ENCODE data around the gene PAFAH1B1. TPM values are rescaled to one million over a fixed set of nuclear protein-coding genes. Genes with fewer than 3 reads are reported as not detected.
"Not testable (repeated sequence)": the region's sequence is repeated elsewhere in the genome, so short reads cannot be mapped to it uniquely, and the experiment has no call there.

Gene PAFAH1B1
- total and polyA plus RNA-seq, 2 donors (not counting 1 experiment from before 2014, with no cell fraction given), result 41.4 to 170 TPM

- H3K4me3 Mint-ChIP-seq, result no peak overlapping the region
- 98% methylated on average over 40 of the region's 40 CpGs for WGBS (ENCODE audit: insufficient coverage)
- Histone ChIP-seq H3K79me2 (ENCODE audit: control insufficient read depth, insufficient read depth, low read length) (no peaks in the 10 kb centered on the region), H3K4me3 (ENCODE audit: control extremely low read depth in 1 of 5, extremely low read depth in 1 of 5, insufficient read depth in 1 of 5, low read depth in 2 of 5, low read length in 4 of 5) (no peak overlapping the region), H3K4me1 (ENCODE audit: control insufficient read depth in 2 of 2, insufficient read depth in 2 of 2, low read length in 2 of 2) (peaks cover 0 to 5% of the 10 kb centered on the region in 2 donors), H3K36me3 (replicated peaks in 1 of 2; ENCODE audit: control extremely low read depth in 1 of 2, control insufficient read depth in 1 of 2, extremely low read depth in 1 of 2, insufficient read depth in 2 of 2, low read length in 1 of 2) (peaks cover 0 to 60% of the 10 kb centered on the region in 2 experiments), H3K27me3 (replicated peaks in 1 of 4; ENCODE audit: control extremely low read depth in 1 of 4, control insufficient read depth in 3 of 4, insufficient read depth in 4 of 4, low read length in 3 of 4) (no peaks in the 10 kb centered on the region), H2AFZ (ENCODE audit: insufficient read depth, low read depth, low read length, poor library complexity, severe bottlenecking) (no peak overlapping the region), H3K27ac (ENCODE audit: low read length in 2 of 2) (no peak overlapping the region), H3K9me3 (ENCODE audit: control extremely low read depth in 1 of 3, control insufficient read depth in 2 of 3, insufficient read depth in 1 of 3, low read length in 2 of 3) (no peaks in the 10 kb centered on the region), H3K9ac (ENCODE audit: low read length) (no peak overlapping the region), H3K4me2 (replicated peaks; ENCODE audit: low read depth, low read length, poor library complexity, severe bottlenecking) (no peak overlapping the region), H4K20me1 (ENCODE audit: control insufficient read depth, insufficient read depth, low read length, poor library complexity, severe bottlenecking) (no peaks in the 10 kb centered on the region)
- no peaks in the 10 kb centered on the region for H3K27me3 Mint-ChIP-seq
- no peaks in the 10 kb centered on the region for H3K9me3 Mint-ChIP-seq (ENCODE audit: insufficient read depth)
- no peak overlapping the region for H3K27ac Mint-ChIP-seq
- ATAC-seq (ENCODE audit: low read depth) (no peak), DNase-seq (no peak)
- no peaks in the 10 kb centered on the region for H3K4me1 Mint-ChIP-seq
- intact Hi-C loops (cut with micrococcal nuclease), result no loop called here
- TF ChIP-seq EZH2 (IDR thresholded peaks at IDR 0.05; ENCODE audit: borderline replicate concordance, insufficient read depth, low read depth, low read length, poor library complexity, severe bottlenecking) (no peak), CTCF (IDR thresholded peaks at IDR 0.05) (no peak)
- ChIA-PET CTCF (interaction anchor here (0.8 kb wide), 1 partner anchor 11 kb away, joined by 3 read pairs; no protein-coding TSS in a partner anchor), POLR2A (interaction anchor here (0.7 kb wide), 1 partner anchor 11 kb away, joined by 4 read pairs; no protein-coding TSS in a partner anchor)
These were observed 104.2 kb downstream of the PAFAH1B1 start for GRCh38 chr17:2697611-2698162.

GRCh38 chr17:2699216-2699805, 105.9 kb downstream of the PAFAH1B1 start:
- H3K27me3 Mint-ChIP-seq; H3K27ac ChIP-seq (ENCODE audit: low read length in 2 of 2); H3K4me3 ChIP-seq (ENCODE audit: control extremely low read depth in 1 of 5, extremely low read depth in 1 of 5, insufficient read depth in 1 of 5, low read depth in 2 of 5, low read length in 4 of 5); H3K79me2 ChIP-seq (ENCODE audit: control insufficient read depth, insufficient read depth, low read length); DNase-seq; H3K9ac ChIP-seq (ENCODE audit: low read length); H4K20me1 ChIP-seq (ENCODE audit: control insufficient read depth, insufficient read depth, low read length, poor library complexity, severe bottlenecking); H3K27ac Mint-ChIP-seq; H2AFZ ChIP-seq (ENCODE audit: insufficient read depth, low read depth, low read length, poor library complexity, severe bottlenecking); H3K4me1 ChIP-seq (ENCODE audit: control insufficient read depth in 2 of 2, insufficient read depth in 2 of 2, low read length in 2 of 2); H3K4me3 Mint-ChIP-seq; CTCF ChIA-PET; H3K4me2 ChIP-seq (replicated peaks; ENCODE audit: low read depth, low read length, poor library complexity, severe bottlenecking); H3K27me3 ChIP-seq (replicated peaks in 1 of 4; ENCODE audit: control extremely low read depth in 1 of 4, control insufficient read depth in 3 of 4, insufficient read depth in 4 of 4, low read length in 3 of 4); H3K9me3 Mint-ChIP-seq (ENCODE audit: insufficient read depth); H3K9me3 ChIP-seq (ENCODE audit: control extremely low read depth in 1 of 3, control insufficient read depth in 2 of 3, insufficient read depth in 1 of 3, low read length in 2 of 3); ATAC-seq (ENCODE audit: low read depth); H3K4me1 Mint-ChIP-seq; intact Hi-C loops (cut with micrococcal nuclease): not testable (repeated sequence)
- WGBS (ENCODE audit: insufficient coverage), result 92% methylated on average over 13 of the region's 18 CpGs
- H3K36me3 ChIP-seq (replicated peaks in 1 of 2; ENCODE audit: control extremely low read depth in 1 of 2, control insufficient read depth in 1 of 2, extremely low read depth in 1 of 2, insufficient read depth in 2 of 2, low read length in 1 of 2), result peaks cover 0 to 60% of the 10 kb centered on the region in 2 experiments
- POLR2A ChIA-PET, result interaction anchor here (0.7 kb wide), 1 partner anchor 106 kb away, joined by 4 read pairs; no protein-coding TSS in a partner anchor

Data from B cell (primary cell).